Progenitor cell of endocrine pancreas (in vitro differentiated cells): ENCODE results near the gene ABCA1. TPM values are rescaled to one million over a fixed set of nuclear protein-coding genes. Genes with fewer than 3 reads are reported as not detected.

Experiments used
- DNase-seq: peaks from one replicate; pipeline ENCODE4 v3.0.0; 2021; ENCODE audit warnings: low spot score; ENCODE audit not compliant: unreplicated experiment
- H3K27ac Mint-ChIP-seq: 2 replicates; pipeline ENCODE4 v1.8.0; 2021; ENCODE audit warnings: mild to moderate bottlenecking, moderate library complexity, mixed read lengths
- H3K27me3 Mint-ChIP-seq: 2 replicates; pipeline ENCODE4 v1.8.0; 2021; ENCODE audit warnings: mixed read lengths
- H3K36me3 Mint-ChIP-seq: 2 replicates; pipeline ENCODE4 v1.8.0; 2022; ENCODE audit warnings: mixed read lengths; ENCODE audit not compliant: insufficient read depth
- H3K4me1 Mint-ChIP-seq: 2 replicates; pipeline ENCODE4 v1.8.0; 2021; ENCODE audit warnings: low read depth, mixed read lengths
- H3K4me3 Mint-ChIP-seq: 2 replicates; pipeline ENCODE4 v1.8.0; 2021; ENCODE audit warnings: low read depth, mild to moderate bottlenecking, moderate library complexity, mixed read lengths
- H3K9me3 Mint-ChIP-seq: 2 replicates; pipeline ENCODE4 v1.8.0; 2021; ENCODE audit warnings: low read depth, mixed read lengths
- total RNA-seq: library from RNA; stranded (reverse); gene quantifications from 2 replicates; pipeline ENCODE4 v1.2.1, GENCODE V29; 2021
- TF ChIP-seq, protein P1 (sequence below): fragments of 200-600 bp; sonication (generic); IDR thresholded peaks from one replicate; pipeline ENCODE4 v1.5.0; 2021; ENCODE audit warnings: antibody characterized with exemption, mild to moderate bottlenecking; ENCODE audit not compliant: unreplicated experiment

The ABCA1 gene
- total RNA-seq, 1 donor from 2014 or later, result 41.1 TPM

DNA sequence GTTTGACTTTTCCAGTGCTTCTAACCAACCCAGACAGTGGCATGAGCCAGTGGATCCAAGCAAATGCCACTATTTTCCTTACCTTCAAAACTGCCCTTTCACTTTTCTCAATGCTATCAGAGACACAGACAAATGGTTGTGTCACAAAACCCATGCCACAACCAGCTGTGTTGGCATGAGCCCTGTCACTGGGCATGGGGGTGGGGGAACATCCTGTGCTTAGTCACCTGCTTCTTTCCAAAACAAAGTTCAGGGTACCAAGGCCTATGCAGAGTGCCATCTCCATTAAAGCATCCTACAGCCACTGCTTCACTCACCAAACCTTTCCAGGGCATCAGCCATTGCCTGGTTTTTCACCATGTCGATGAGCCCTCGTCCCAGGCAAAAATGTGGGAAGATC is 133.9 kb downstream of the ABCA1 start:
- H3K4me3 Mint-ChIP-seq, result no peak overlapping the region
- H3K27ac Mint-ChIP-seq, result no peak overlapping the region
- no peaks in the 10 kb centered on the region for H3K4me1 Mint-ChIP-seq
- no peaks in the 10 kb centered on the region for H3K9me3 Mint-ChIP-seq
- no peak for DNase-seq
- H3K36me3 Mint-ChIP-seq, result peaks cover 31% of the 10 kb centered on the region
- H3K27me3 Mint-ChIP-seq, result no peaks in the 10 kb centered on the region
- TF ChIP-seq, protein P1, sequence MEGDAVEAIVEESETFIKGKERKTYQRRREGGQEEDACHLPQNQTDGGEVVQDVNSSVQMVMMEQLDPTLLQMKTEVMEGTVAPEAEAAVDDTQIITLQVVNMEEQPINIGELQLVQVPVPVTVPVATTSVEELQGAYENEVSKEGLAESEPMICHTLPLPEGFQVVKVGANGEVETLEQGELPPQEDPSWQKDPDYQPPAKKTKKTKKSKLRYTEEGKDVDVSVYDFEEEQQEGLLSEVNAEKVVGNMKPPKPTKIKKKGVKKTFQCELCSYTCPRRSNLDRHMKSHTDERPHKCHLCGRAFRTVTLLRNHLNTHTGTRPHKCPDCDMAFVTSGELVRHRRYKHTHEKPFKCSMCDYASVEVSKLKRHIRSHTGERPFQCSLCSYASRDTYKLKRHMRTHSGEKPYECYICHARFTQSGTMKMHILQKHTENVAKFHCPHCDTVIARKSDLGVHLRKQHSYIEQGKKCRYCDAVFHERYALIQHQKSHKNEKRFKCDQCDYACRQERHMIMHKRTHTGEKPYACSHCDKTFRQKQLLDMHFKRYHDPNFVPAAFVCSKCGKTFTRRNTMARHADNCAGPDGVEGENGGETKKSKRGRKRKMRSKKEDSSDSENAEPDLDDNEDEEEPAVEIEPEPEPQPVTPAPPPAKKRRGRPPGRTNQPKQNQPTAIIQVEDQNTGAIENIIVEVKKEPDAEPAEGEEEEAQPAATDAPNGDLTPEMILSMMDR, result no peak

DNA sequence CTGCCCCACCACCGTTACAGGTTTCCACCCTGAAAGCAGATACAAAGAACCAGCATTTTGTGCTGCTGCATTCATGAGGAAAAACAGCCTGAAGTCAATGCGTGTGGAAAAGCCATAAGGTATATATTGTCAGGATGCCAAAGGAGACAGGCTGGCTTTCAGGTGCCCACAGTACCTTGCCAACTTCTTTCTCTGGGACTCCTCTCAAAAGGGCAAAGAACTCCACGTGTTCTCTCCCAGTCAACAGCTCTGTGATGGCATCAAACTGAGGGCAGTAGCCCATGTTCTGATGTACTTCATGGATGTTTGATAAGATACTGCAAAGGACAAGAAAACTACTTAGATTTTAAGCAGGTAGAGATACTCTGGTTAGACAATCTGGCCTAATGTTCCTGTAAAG is 139.7 kb downstream of the ABCA1 start:
- no peaks in the 10 kb centered on the region for H3K4me1 Mint-ChIP-seq
- DNase-seq, result no peak
- no peak overlapping the region for H3K4me3 Mint-ChIP-seq
- H3K27me3 Mint-ChIP-seq, result no peaks in the 10 kb centered on the region
- H3K27ac Mint-ChIP-seq, result no peak overlapping the region
- peaks cover 31% of the 10 kb centered on the region for H3K36me3 Mint-ChIP-seq
- TF ChIP-seq, protein P1, result no peak
- H3K9me3 Mint-ChIP-seq, result no peaks in the 10 kb centered on the region

GRCh38 chr9:104787306-104788015 is 140.5 kb downstream of the ABCA1 start:
- Mint-ChIP-seq H3K4me3 (no peak overlapping the region), H3K27ac (no peak overlapping the region), H3K4me1 (no peaks in the 10 kb centered on the region), H3K36me3 (peaks cover 28% of the 10 kb centered on the region), H3K27me3 (no peaks in the 10 kb centered on the region), H3K9me3 (no peaks in the 10 kb centered on the region)
- TF ChIP-seq, protein P1, result no peak
- no peak for DNase-seq

GRCh38 chr9:104786293-104786692 is 141.7 kb downstream of the ABCA1 start:
- no peaks in the 10 kb centered on the region for H3K27me3 Mint-ChIP-seq
- no peak overlapping the region for H3K4me3 Mint-ChIP-seq
- TF ChIP-seq, protein P1, result no peak
- peaks cover 24% of the 10 kb centered on the region for H3K36me3 Mint-ChIP-seq
- no peak for DNase-seq
- no peaks in the 10 kb centered on the region for H3K9me3 Mint-ChIP-seq
- no peak overlapping the region for H3K27ac Mint-ChIP-seq
- H3K4me1 Mint-ChIP-seq, result no peaks in the 10 kb centered on the region

DNA sequence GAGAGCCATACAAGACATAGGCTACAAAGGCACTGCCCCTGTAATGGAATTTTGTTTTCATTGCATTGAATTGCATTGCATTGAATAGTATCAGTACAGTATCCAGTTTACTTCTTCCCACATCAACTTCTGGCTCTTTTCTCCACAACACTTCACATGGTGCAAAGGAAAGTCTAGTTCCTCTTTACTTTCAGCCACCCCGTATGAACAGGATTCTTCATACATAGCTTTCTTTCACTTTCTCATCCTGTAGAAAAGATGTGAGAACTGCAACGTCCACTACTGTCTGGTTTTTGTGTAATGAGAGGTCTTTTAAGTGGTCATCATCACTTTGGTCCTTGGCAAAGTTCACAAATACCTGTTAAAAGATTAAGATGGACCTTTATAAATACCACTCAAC is 143.9 kb downstream of the ABCA1 start:
- Mint-ChIP-seq H3K36me3 (peaks cover 21% of the 10 kb centered on the region), H3K27me3 (no peaks in the 10 kb centered on the region), H3K27ac (no peak overlapping the region), H3K4me3 (no peak overlapping the region), H3K9me3 (no peaks in the 10 kb centered on the region), H3K4me1 (no peaks in the 10 kb centered on the region)
- TF ChIP-seq, protein P1, result no peak
- DNase-seq, result no peak
